ENCODE measurements around the gene NEDD4L.

Gene NEDD4L

DNA sequence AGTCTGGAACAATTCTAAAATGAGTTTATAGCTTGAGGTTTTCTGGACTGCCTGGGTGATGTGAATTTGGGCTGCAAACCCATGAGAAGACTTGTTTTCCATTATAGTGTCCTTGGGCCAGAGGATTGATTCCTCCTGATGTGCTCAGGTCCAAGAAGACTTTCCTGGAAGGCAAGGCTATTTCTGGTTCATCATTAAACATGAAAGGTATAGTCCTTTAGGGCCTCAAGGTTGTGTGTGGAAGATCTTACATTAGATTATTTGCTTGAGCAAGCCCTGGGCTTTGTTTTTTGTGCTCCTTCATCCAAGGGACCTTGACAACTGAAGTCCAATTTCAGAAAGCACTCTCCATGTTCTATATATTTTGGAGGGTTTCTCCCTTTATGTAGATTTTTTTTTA, 26.8 kb upstream of the NEDD4L start:
- TF ChIP-seq, protein P1, sequence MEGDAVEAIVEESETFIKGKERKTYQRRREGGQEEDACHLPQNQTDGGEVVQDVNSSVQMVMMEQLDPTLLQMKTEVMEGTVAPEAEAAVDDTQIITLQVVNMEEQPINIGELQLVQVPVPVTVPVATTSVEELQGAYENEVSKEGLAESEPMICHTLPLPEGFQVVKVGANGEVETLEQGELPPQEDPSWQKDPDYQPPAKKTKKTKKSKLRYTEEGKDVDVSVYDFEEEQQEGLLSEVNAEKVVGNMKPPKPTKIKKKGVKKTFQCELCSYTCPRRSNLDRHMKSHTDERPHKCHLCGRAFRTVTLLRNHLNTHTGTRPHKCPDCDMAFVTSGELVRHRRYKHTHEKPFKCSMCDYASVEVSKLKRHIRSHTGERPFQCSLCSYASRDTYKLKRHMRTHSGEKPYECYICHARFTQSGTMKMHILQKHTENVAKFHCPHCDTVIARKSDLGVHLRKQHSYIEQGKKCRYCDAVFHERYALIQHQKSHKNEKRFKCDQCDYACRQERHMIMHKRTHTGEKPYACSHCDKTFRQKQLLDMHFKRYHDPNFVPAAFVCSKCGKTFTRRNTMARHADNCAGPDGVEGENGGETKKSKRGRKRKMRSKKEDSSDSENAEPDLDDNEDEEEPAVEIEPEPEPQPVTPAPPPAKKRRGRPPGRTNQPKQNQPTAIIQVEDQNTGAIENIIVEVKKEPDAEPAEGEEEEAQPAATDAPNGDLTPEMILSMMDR (IDR thresholded peaks at IDR 0.05; ENCODE audit: borderline replicate concordance, insufficient read depth, low read depth, low read length): no peak
- no peak overlapping the region for H3K4me3 ChIP-seq (ENCODE audit: low read depth, low read length)

DNA sequence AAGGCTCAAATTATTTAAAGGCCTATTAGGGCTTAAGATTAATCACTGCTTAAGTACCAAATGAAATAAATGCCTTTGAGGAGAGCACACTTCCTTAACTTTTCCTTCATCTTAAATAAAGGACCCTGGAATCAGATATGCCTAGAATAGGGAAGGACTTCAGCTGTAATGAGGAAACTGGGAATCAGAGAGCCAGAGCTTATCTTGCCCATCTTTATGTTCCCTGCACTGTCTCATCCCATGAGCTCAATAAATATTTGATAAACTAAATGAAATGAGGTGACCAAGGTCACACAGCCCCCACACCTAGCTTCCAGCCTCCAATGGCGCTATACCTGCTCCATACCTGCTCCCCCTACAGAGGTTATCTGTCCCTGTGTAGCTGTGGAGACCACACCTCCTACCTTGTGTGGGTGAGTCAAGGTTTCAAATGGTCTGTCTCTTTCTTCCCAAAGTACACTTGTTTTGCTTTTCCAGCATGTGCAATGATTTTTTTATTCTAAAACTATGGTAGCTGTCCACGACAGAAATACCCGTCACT, 23.4 kb upstream of the NEDD4L start:
- TF ChIP-seq, protein P1 (IDR thresholded peaks at IDR 0.05; ENCODE audit: borderline replicate concordance, insufficient read depth, low read depth, low read length): no peak
- no peak overlapping the region for H3K4me3 ChIP-seq (ENCODE audit: low read depth, low read length)

DNA sequence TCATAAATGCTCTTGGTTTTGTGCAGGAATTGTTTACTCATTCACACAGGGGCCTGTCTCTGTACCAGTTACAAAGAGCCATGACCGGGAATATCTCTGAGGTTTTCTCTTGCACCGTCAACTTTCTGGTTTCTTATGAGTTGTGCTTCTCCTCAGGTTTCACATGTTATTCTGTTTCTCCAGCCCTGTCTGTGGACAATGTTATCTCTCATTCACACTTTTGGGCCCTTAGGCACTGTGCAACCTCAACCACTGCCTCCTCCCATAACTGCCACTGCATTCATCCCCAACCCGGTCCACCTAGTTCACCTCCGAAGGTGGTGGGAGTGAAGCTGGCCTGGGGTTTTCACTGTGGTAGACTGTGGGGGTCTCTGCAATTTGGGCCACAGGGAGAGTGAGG, 22.5 kb upstream of the NEDD4L start:
- H3K4me3 ChIP-seq (ENCODE audit: low read depth, low read length): no peak overlapping the region
- TF ChIP-seq, protein P1 (IDR thresholded peaks at IDR 0.05; ENCODE audit: borderline replicate concordance, insufficient read depth, low read depth, low read length): no peak

DNA sequence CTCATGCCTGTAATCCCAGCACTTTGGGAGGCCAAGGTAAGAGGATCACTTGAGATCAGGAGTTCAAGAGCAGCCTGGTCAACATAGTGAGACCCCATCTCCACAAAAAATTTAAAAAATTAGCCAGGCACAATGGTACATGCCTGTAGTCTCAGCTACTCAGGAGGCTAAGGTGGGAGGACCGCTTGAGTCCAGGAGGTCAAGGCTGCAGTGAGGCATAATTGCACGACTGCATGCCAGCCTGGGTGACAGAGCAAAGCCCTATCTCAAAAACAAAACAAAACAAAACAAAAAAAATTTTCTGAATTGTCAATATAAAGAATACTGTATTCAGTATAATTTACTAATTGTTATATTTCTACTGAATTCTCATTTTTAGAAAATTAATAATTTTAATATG, 20.9 kb upstream of the NEDD4L start:
- no peak overlapping the region for H3K4me3 ChIP-seq (ENCODE audit: low read depth, low read length)
- TF ChIP-seq, protein P1 (IDR thresholded peaks at IDR 0.05; ENCODE audit: borderline replicate concordance, insufficient read depth, low read depth, low read length): no peak

DNA sequence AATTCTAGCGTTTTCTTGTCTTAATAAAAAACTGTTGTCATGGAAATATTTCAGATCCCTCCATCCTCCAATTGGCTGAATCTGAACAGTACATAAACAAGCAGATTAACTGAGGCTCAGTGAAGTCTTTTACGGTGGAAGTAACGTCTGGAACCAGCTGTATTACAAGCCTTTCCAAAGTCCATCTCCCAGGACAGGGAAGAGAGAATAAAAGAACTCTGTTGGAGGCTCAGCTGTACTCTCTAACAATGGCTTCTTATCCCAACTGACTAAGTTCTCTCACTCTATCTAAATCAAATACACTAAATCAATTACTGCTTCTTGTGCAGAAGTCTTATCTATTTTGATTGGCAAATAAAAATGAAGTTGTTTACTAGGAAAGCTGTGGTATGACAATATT, 19.9 kb upstream of the NEDD4L start:
- TF ChIP-seq, protein P1 (IDR thresholded peaks at IDR 0.05; ENCODE audit: borderline replicate concordance, insufficient read depth, low read depth, low read length): no peak
- H3K4me3 ChIP-seq (ENCODE audit: low read depth, low read length): no peak overlapping the region

DNA sequence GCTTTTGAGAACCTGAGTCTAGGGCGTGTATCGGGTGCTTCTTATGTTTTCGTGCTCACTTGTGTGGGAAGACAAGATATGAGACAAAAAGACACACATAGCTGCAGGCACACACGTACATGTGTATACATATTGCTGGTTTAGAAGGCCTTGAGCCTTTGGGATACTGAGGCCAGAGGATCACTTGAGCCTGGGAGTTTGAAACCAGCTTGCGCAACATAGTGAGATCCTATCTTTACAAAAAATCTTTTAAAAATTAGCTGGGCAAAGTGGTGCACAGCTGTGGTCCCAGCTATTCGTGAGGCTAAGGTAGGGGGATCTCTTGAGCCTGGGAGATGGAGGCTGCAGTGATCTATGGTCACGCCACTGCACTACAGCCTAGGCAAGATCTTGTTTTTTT, 18.8 kb upstream of the NEDD4L start:
- TF ChIP-seq, protein P1 (IDR thresholded peaks at IDR 0.05; ENCODE audit: borderline replicate concordance, insufficient read depth, low read depth, low read length): no peak
- no peak overlapping the region for H3K4me3 ChIP-seq (ENCODE audit: low read depth, low read length)

DNA sequence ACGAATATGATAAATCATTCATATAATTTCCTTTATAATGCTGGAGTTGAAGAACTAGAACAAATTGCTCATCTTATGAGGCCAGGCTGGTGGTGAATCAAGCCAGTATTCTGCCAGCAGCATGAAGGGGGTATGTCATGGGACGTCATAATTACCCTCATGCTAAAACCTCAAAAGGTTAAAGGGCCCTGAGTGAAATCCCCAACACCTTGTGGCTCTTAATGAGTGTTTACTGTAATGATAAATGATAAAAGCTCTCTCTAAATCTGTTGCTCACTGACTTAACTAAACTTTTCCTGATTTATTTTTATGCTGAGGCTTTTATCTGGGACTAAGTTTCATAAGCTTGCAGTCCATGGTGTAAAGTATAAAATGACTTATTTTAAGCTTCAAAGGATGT, 18.3 kb upstream of the NEDD4L start:
- TF ChIP-seq, protein P1 (IDR thresholded peaks at IDR 0.05; ENCODE audit: borderline replicate concordance, insufficient read depth, low read depth, low read length): no peak
- no peak overlapping the region for H3K4me3 ChIP-seq (ENCODE audit: low read depth, low read length)
